Measurements from ENCODE around the gene LCTL.
"Not testable (repeated sequence)": the region's sequence is repeated elsewhere in the genome, so short reads cannot be mapped to it uniquely, and the experiment has no call there.

LCTL gene

GRCh38 chr15:66590435-66590834 is 24.6 kb upstream of the LCTL start:
- DNase-seq = no peak

- not testable (repeated sequence) for DNase-seq
Measured at GRCh38 chr15:66589429-66589828, 23.6 kb upstream of the LCTL start.

DNA sequence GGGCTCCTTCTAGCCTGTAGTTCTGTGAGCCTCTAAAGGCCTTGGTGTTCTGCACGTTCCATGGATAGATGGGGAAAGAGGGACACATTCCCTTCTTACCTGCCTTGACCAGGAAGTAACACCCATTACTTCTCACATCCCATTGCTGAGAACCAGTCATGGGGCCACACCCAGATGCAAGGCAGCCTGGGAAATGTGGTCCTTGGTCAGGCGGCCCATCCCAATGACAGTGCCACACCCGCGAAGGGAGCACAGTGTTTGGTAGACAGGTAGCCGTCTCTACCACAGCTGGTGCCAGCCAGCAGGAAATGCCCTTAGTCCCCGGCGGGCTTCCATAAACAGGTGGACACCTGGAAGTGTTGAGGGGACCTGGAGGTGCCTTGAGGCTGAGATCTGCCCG is 23.2 kb upstream of the LCTL start:
- no peak for DNase-seq

DNA sequence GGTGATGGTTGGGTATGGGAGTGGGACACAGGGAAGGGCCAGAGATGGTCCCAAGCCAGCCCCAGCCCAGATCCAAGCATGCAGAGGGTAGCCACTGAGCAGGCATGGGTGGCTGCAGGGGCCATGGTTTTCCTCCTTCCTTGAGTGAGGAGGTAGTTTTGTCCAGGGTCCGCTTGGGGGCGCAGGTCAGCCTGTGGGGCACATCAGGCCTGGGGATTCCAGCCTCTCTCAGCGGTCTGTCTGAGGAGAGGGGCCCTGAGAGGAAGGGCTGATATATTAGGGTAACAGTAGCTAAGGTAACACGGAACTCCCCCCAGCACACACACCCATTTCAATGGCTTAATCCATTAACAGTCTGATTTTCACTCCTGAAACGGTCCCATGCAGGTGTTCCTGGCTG is 22.7 kb upstream of the LCTL start:
- DNase-seq = no peak

DNA sequence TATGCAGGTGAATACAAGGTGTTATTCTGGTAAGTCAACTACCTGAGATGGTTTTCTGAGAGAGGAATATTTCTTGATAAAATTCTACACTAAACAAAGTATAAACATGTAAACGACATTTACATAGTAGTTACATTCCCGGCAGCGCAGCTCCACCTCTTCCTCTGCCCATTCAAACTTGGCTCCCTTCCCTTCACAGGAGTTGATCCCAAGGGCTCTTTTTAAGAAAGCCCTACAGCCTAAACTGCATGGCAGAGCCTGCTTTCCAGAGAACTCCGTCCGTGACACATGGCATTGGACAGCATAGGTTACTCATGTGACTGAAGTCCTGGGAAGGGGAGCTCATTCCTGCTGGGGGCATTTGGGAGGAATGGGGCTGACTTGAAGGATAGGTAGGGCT is 22.0 kb upstream of the LCTL start:
- DNase-seq = no peak

- DNase-seq = no peak
Measured at GRCh38 chr15:66587020-66587419, 21.2 kb upstream of the LCTL start.

- DNase-seq = no peak
Measured at GRCh38 chr15:66586155-66586976, 20.6 kb upstream of the LCTL start.

GRCh38 chr15:66581972-66582537 is 16.3 kb upstream of the LCTL start:
- no peak for DNase-seq

DNA sequence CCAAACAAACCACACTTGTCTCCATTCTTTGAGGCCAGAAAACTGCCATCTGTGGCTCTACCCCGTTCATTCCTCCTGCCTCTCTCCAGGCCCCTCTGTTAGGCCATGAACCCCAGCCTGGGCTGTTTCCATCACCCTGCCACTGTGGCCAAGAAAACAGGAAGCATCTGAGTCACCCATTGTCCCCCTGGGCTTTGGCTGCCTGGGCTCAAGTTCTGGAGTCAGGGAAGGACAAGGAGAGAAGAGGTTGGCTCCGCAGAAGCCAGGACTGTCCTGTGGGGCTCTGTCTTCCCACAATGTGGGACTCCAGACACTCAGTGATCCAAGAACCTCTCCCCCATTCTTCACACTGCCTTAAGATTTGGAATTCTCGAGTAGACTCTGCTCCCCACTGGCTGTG is 14.8 kb upstream of the LCTL start:
- DNase-seq = no peak

DNA sequence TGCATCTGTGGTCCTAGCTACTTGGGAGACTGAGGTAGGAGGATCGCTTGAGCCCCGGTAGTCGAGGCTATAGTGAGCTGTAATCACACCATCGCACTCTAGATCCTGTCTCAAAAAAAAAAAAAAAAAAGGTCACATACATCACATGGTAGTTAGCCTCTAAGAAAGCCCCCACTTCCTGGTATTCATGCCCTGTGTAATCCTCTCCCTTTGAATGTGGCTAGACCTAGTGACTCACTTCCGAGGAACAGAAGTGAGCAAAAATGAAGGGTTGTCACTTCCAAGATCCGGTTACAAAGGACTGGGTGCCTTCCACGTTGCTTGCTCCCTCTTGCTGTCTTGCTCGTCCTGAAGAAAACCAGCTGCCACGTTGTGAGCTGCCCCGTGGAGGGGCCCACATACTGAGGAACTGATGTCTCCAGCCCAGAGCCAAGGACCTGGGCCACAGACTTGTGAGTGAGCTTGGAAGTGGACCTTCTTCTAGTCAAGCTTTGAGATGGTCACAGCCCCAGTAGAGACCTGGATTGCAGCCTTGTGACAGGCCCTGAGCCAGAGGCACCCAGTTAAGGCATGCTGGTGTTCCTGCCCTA is 12.6 kb upstream of the LCTL start:
- no peak for DNase-seq

DNA sequence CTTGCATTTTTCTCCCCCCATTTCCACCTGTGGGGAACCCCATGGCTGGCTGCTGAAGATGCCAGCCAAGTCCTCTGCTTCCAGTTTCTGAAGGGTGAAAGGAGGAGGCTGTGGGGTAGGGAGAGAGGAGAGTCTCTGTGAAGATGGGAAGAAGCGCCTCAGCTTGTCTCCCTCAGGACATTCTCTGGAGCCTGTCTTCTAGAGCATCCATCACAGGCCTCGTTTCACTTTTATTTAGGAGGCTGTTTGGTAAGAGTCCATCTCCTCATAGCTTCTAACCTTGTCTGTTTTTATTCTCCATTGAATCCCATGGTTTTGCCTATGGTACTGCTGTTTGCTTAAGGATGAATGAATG is 8.8 kb upstream of the LCTL start:
- DNase-seq = no peak

DNA sequence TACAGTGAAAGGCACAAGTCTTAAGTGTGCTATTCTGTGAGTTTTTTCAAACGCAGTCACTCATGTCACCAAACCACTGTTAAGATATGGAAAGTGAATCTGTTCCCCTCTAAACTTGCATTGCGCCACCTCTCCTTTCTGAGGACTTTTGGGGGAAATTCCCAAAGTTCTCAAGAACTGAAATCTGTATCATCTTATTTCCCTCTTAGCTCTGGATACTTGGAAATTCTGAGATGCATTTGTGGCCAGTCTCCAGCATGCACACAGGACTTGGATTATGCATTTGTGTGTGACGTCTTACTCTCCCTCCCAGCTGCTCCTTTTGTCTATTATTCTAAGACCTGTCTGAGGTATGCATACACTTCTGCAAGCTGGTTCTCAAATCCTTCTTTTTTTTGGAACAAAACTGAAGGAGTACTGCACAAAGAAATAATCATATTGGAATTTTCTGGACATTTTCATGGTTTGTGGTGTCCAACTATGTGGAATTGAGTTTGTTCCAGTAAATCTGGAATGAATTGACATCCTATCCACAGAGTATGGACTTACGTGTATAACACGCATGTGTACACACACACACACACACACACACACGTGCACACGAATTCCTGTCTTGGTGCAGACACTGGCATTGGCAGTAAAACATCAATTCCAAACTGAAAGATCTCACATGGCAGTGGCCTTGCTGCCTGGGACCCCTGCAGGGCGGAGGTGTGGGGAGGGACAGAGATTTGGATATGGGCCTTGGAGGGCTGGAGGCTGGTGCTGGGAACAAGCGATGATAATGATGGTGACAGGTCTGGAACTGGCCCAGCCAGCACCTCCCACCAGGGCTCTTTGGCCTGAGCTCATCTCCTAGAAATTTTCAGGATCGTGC is 8.2 kb upstream of the LCTL start:
- DNase-seq = no peak

GRCh38 chr15:66573348-66573718 is 7.5 kb upstream of the LCTL start:
- no peak for DNase-seq

- DNase-seq = no peak
Measured at GRCh38 chr15:66572146-66572545, 6.3 kb upstream of the LCTL start.

DNA sequence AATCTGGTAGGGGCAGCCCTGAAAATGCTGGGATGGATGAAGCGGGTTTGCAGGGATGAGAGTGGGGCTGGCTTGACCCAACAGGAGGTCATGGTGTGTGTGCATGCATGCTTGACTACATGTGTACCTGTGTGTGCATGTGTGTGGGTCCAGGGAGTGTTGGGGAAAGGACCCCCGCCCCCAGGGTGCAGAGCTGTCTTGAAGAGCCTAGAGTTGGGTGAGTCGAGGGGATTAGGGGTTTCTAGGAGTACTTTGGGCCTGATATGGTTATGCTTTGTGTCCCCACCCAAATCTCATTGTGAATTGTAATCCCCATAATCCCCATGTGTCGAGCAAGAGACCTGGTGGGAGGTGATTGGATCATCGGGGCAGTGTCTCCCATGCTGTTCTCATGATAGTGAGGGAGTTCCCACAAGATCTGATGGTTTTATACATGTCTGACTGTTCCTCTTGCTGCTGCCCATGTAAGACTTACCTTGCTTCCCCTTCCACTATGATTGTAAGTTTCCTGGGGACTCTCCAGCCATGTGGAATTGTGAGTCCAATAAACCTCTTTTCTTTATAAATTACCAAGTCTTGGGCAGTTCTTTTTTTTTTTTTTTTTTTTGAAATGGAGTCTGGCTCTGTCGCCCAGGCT is 5.2 kb upstream of the LCTL start:
- DNase-seq = no peak

- no peak for DNase-seq
Measured at GRCh38 chr15:66570327-66570726, 4.5 kb upstream of the LCTL start.

- no peak for DNase-seq
Measured at GRCh38 chr15:66569461-66570137, 3.8 kb upstream of the LCTL start.

- DNase-seq = no peak
Measured at GRCh38 chr15:66567897-66568296, 2.1 kb upstream of the LCTL start.

DNA sequence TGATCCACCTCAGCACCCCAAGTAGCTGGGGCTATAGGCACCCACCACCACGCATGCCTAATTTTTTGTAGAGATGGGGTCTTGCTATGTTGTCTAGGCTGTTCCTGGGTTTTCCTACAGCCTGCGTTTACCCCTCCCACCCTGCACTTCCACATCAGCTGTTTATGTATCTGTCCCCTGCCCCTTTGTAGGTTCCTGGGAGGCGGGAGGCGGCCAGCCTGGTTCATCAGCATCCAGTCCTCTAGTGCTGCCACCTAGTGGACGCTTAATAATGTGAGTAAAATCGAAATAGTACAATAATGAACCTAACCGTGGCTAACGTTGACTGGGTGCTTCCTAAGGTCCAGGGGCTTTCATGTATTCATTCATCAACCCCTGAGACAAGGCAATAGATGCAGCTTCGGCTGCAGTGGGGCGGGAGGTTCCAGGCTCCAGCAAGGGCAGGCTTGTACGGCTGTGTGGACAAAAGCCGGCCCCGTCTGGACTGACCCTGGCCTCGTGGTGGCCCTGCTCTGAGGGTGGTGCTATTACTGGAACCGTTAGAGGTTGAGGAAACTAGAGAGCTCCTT is 1.2 kb upstream of the LCTL start:
- peak; percentile 47 for DNase-seq

DNA sequence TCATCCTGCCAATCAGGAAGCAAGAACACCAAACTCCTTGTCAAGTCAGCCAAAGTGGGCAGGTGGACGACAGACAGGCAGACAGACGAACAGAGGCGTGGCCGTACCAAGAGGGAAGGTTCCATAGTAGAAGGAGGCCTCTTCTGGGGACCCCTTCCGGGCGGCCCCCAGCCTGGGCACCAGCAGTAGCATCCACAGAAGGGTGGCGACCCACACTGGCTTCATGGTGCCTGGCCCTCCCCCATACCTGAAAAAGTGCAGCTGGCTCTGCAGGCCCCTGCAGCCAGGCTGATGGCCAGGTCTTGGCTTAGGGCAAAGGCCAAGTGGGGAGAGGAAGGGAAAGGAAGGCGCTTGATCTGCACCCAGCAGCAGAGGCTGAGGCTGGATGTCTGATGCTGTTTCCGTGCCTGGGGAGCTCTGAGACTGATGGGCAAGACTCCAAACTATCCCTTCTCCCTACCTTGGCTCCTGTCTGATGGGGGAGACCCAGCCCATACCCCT is 607 bp downstream of the LCTL start:
- no peak for DNase-seq

DNA sequence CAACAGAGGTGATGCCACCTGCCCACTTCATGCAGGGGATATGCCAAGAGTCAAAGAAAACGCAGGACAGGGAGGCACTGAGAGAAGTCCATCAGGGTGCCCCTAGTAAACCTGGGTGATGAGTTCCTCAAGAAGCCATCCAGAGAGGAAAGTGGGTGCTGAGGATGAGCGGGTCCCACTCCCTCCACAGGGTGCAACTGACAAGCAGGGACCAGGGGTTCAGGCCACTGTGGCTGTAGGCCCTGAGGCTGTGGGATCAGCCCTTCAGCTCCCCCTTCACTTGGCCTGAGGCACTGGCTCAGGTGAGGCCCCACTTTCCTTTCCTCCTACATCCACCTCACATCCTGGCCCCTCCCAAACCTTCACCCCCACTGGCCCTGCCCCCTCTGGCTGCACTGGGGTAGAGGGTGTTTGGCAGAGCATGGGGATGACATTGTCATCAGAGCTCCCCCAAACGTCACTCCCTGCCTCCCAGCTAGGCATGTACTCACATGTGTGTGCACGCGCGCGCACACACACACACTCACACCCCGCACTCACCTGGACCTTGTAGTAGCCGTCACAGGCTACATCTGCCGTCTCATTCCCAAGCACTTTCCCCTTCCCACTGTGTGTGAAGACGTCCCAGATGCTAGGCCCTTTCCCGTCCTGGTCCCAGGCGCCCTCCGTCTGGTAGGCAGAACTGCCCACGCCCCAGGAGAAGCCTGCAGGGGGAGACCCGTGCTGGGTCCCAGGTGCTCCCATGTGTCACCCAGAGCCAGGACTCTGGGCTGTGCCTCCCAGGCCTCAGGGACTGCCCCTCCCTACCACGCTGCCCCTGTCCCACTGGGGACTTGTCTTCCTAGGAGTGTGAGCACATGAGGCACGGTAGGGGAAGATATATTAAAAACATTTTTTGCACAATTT is 1.4 kb downstream of the LCTL start:
- no peak for DNase-seq

All from NCI-H2029 (cell line).